ENCODE measurements around the gene FAM241B. TPM values are rescaled to one million over a fixed set of nuclear protein-coding genes. Genes with fewer than 3 reads are reported as not detected.

Gene FAM241B
- total RNA-seq, 1 donor from 2014 or later = 5.3 TPM

DNA sequence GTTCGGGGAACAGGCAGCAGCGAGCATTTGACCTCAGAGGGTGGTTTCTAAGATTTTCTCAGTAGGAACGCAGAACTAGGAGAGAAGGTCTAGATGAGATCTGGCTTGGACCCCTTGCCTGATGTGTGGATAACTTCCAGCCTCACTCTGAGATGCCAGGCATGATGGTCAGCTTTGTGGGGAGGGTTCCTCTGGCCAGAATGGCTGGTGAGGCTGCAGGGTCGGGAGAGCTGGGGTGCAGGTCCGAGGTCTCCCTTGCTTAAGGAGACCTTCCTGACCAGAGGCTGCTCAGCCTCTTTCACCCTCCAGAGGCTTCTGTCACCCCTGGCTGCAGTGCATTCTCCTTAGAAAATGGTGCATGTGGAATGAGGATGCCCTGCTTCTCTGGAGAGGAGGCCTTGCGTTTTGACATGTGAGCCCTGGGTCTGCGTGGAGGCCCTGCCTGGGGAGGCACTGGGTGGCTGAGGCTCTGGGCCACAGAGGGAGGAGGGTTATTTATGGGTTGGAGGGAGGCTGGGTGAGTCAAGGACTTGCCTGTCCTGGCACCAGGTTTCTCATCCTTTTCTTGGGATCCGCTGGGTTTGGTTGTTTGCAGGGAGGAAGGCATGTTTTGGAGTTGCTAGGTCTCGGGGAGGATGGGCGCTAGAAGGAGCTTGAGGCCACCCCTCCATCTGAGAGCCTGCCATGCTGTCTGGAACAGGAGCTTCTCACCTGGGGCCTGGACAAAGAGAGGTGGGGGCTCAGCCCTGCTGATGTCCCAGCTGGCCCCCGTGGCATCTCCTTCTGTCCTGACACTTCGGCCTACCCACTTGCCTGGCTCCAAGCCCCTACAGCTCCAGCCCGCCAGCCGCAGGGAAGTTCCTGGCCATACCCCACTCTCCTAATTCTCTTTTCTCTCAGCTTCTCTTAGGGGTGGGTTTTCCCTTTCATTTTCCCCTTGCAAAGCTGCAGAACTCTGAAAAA lies 3.9 kb downstream of the FAM241B start:
- H3K27ac ChIP-seq (replicated peaks) = no peak overlapping the region
- TF ChIP-seq, protein P1, sequence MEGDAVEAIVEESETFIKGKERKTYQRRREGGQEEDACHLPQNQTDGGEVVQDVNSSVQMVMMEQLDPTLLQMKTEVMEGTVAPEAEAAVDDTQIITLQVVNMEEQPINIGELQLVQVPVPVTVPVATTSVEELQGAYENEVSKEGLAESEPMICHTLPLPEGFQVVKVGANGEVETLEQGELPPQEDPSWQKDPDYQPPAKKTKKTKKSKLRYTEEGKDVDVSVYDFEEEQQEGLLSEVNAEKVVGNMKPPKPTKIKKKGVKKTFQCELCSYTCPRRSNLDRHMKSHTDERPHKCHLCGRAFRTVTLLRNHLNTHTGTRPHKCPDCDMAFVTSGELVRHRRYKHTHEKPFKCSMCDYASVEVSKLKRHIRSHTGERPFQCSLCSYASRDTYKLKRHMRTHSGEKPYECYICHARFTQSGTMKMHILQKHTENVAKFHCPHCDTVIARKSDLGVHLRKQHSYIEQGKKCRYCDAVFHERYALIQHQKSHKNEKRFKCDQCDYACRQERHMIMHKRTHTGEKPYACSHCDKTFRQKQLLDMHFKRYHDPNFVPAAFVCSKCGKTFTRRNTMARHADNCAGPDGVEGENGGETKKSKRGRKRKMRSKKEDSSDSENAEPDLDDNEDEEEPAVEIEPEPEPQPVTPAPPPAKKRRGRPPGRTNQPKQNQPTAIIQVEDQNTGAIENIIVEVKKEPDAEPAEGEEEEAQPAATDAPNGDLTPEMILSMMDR (IDR thresholded peaks at IDR 0.05; ENCODE audit: borderline replicate concordance) = no peak
- no peak overlapping the region for H3K4me3 ChIP-seq
- DNase-seq = no peak
- no peaks in the 10 kb centered on the region for H3K36me3 ChIP-seq
- H3K4me1 ChIP-seq = peaks cover 16% of the 10 kb centered on the region
- peaks cover 22% of the 10 kb centered on the region for H3K27me3 ChIP-seq (ENCODE audit: low read depth)
- no peaks in the 10 kb centered on the region for H3K9me3 ChIP-seq (replicated peaks)
- intact Hi-C loops (cut with micrococcal nuclease) = loop anchor here (10.0 kb wide), 1 partner anchor 209 kb away; no protein-coding TSS in a partner anchor

DNA sequence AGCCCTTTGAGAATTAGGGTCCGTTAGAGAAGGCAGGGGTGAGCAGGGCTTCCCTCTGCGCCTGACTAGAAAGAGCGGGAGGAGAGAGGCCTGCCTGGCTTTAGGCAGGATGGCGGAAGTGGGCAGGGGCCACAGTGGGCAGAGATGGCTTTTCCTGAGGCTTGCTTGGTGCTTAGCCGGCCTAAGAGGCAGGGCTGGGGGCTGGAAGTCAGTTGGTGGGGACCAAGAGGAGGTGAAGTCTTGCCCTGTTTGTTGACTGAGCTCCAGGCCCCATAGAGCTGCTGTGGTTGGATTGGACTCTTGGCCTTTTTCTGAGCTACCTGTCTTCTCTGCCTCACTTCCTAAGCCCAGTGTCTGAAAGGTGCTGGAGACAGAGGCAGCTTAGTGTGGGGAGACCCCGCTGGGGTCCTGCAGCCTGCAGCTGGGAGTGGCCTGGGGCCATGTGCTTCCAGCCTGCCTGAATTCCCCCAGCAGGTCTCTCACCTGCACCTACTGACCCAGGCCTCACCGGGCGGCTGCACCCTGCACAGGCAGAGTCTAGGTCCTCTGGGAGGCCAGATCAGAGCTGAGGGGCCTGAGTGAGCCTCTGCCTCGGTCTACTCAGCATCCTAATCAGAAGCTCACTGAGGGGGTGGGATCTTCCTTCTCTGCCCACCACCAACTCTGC lies 4.8 kb downstream of the FAM241B start:
- H3K9me3 ChIP-seq (replicated peaks) = no peaks in the 10 kb centered on the region
- intact Hi-C loops (cut with micrococcal nuclease) = loop anchor here (5.0 to 10.0 kb wide), 2 partner anchors 118 to 210 kb away; no protein-coding TSS in a partner anchor
- H3K36me3 ChIP-seq = no peaks in the 10 kb centered on the region
- H3K27ac ChIP-seq (replicated peaks) = no peak overlapping the region
- no peak overlapping the region for H3K4me3 ChIP-seq
- TF ChIP-seq, protein P1 (IDR thresholded peaks at IDR 0.05; ENCODE audit: borderline replicate concordance) = no peak
- H3K4me1 ChIP-seq = peaks cover 10% of the 10 kb centered on the region
- no peak for DNase-seq
- H3K27me3 ChIP-seq (ENCODE audit: low read depth) = peaks cover 21% of the 10 kb centered on the region

DNA sequence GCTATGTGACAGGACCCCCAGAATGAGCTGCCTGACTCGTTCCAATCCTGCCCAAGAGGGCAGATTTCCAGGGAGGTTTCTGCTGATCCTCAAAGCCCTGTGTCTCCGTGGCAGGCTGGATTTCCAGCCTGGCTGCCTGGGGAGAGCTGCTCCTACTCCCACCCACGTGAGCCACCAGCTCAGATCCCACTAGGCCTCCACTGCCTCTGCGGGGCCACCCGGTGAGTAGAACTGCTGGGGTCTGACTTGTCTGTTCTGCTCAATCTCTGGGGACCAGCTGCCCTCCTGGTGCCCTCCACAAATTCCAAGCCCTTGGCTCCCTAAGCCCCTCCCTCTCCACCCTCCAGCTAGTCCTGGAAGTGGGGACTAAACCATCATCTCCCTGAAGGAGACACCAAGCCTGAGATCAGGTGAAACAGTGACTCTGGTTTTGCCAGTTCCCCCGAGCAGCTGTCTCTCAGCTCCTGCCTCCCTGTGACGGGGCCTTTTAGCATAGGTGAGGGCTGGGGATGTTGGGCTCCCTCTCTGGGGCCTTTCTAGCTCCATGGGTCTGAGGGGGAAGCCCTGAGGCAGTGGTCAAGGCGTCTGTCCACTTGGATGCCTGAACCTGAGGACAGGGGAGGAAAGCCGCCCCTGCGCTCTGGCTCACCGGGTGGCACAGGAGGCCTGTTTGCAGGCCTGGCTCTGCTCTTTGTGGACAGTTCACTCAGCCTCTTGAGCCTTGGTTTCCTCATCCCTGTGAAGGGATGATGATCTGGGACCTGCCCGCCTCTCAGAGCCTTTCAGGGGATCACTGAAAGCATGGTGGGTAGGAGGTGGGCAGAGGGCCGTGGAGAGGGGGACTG lies 5.6 kb downstream of the FAM241B start:
- Histone ChIP-seq H3K4me3 (no peak overlapping the region), H3K36me3 (no peaks in the 10 kb centered on the region), H3K27ac (replicated peaks) (no peak overlapping the region), H3K4me1 (peaks cover 2% of the 10 kb centered on the region), H3K27me3 (ENCODE audit: low read depth) (peaks cover 21% of the 10 kb centered on the region), H3K9me3 (replicated peaks) (no peaks in the 10 kb centered on the region)
- intact Hi-C loops (cut with micrococcal nuclease) = loop anchor here (5.0 to 10.0 kb wide), 2 partner anchors 118 to 211 kb away; no protein-coding TSS in a partner anchor
- no peak for DNase-seq
- TF ChIP-seq, protein P1 (IDR thresholded peaks at IDR 0.05; ENCODE audit: borderline replicate concordance) = no peak

DNA sequence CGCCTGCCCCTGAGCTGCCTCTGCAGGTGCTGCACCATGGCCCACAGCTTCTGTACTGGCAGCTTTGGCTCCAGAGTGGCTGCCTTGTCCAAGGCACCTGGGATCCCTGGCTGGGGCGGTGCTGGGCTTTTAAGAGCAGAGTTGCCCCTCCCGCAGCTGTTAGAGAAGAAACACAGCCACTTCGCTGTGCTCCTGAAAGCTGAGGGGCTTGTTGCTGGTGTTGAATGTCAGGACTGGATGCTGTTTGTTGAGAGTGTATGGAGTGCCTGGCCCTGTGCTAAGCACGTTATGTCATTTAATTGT lies 6.2 kb downstream of the FAM241B start:
- Histone ChIP-seq H3K27ac (replicated peaks) (no peak overlapping the region), H3K36me3 (no peaks in the 10 kb centered on the region), H3K27me3 (ENCODE audit: low read depth) (peaks cover 21% of the 10 kb centered on the region), H3K4me1 (no peaks in the 10 kb centered on the region), H3K4me3 (no peak overlapping the region), H3K9me3 (replicated peaks) (no peaks in the 10 kb centered on the region)
- TF ChIP-seq, protein P1 (IDR thresholded peaks at IDR 0.05; ENCODE audit: borderline replicate concordance) = no peak
- no peak for DNase-seq
- intact Hi-C loops (cut with micrococcal nuclease) = loop anchor here (5.0 to 10.0 kb wide), 2 partner anchors 119 to 211 kb away; no protein-coding TSS in a partner anchor

Data from left ventricle myocardium inferior (tissue), 1 donor.